PC-3 (cell line): ENCODE data around the gene MYBPC3.

Source experiments
- CTCF ChIP-seq: fragments of 300-600 bp; sonication (generic); conservative IDR thresholded peaks from 2 replicates; pipeline ENCODE4 v1.5.1; 2017; ENCODE audit warnings: antibody characterized with exemption, low read depth, mild to moderate bottlenecking, low read length
- EZH2phosphoT487 ChIP-seq: fragments of 300-600 bp; sonication (generic); IDR thresholded peaks from 2 replicates; pipeline ENCODE4 v1.6.1; 2018; ENCODE audit warnings: mild to moderate bottlenecking, antibody characterized with exemption, low read length, borderline replicate concordance

DNA sequence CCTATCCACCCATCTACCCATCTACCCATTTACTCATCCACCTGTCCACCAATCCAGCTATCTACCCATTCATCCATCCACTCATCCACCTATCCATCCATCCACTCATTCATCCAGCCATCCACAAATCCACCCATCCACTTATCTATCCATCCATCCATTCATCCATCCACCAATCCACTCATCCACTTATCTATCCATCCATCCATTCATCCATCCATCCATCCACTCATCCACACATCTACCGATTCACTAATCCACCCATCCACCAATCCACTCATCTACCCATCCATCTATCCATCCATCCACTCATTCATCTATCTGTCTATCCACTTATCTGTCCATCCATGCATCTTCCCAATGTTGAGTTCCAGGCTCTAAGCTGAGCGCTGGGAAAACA, 27.6 kb upstream of the MYBPC3 start:
- TF ChIP-seq CTCF, result no peak
- TF ChIP-seq EZH2phosphoT487, result no peak
